B cell (primary cell): ENCODE measurements around the gene CASKIN2. TPM values are rescaled to one million over a fixed set of nuclear protein-coding genes. Genes with fewer than 3 reads are reported as not detected.
A peak's percentile ranks its signal among the peaks of the same experiment; 100 is the strongest.

Source experiments
- ATAC-seq: fragments of 200-7000 bp; cut with Tn5 transposase; one replicate; pipeline ENCODE4 v1.10.0; 2021; ENCODE audit warnings: low read depth, mild to moderate bottlenecking, moderate number of reproducible peaks, moderate library complexity
- CTCF ChIA-PET: fragments of 350-600 bp; sonication (Branson Sonifier 250); formaldehyde crosslinking; loops from one replicate; lab custom pipeline; 2021; ENCODE audit warnings: antibody characterized with exemption, inconsistent platforms; lab: Charles Lee
- POLR2A ChIA-PET: fragments of 350-600 bp; sonication (Branson Sonifier 250); formaldehyde crosslinking; loops from one replicate; lab custom pipeline; 2021; ENCODE audit warnings: antibody characterized with exemption; lab: Charles Lee
- DNase-seq: peaks from one replicate; pipeline ENCODE4 v3.0.0; 2013
- H2AFZ ChIP-seq: 2 replicates; pipeline ENCODE4 v1.6.1; 2012; ENCODE audit warnings: mild to moderate bottlenecking, low read depth, low read length; ENCODE audit not compliant: insufficient read depth, poor library complexity, severe bottlenecking
- H3K27ac ChIP-seq, 2 donors: 1 replicate in 1 of 2; 2 replicates in 1 of 2; pipeline ENCODE4 v1.5.1; 2012 to 2013; ENCODE audit warnings: low read length in 2 of 2, mild to moderate bottlenecking in 2 of 2, moderate library complexity in 1 of 2
- H3K27me3 ChIP-seq, 4 experiments: fragments of 200-600 bp in 1 of 4; sonication (generic) in 1 of 4; replicated peaks in 1 of 4; 1 replicate in 2 of 4; 2 replicates in 2 of 4; pipeline versions ENCODE4 v1.6.1 to v1.7.0; 2013 to 2016; ENCODE audit warnings: low read length in 3 of 4, mild to moderate bottlenecking in 2 of 4, mixed read lengths in 1 of 4, moderate library complexity in 1 of 4; ENCODE audit not compliant: insufficient read depth in 4 of 4, control insufficient read depth in 3 of 4; ENCODE audit errors: control extremely low read depth in 1 of 4
- H3K36me3 ChIP-seq, 2 experiments: replicated peaks in 1 of 2; 1 replicate in 1 of 2; 2 replicates in 1 of 2; pipeline versions ENCODE4 v1.6.1 to v1.7.1; 2013; ENCODE audit warnings: low read length in 1 of 2; ENCODE audit not compliant: insufficient read depth in 2 of 2, control insufficient read depth in 1 of 2; ENCODE audit errors: control extremely low read depth in 1 of 2, extremely low read depth in 1 of 2
- H3K4me1 ChIP-seq, 2 donors: fragments of 200-600 bp in 1 of 2; sonication (generic) in 1 of 2; 1 replicate in 1 of 2; 2 replicates in 1 of 2; pipeline versions ENCODE4 v1.5.1 to v1.6.1; 2013 to 2017; ENCODE audit warnings: low read length in 2 of 2; ENCODE audit not compliant: control insufficient read depth in 2 of 2, insufficient read depth in 2 of 2
- H3K4me2 ChIP-seq: replicated peaks from 2 replicates; pipeline ENCODE3; 2012; ENCODE audit warnings: mild to moderate bottlenecking, low read depth, low read length; ENCODE audit not compliant: poor library complexity, severe bottlenecking
- H3K4me3 ChIP-seq, 5 experiments: fragments of 200-600 bp in 1 of 5; sonication (generic) in 1 of 5; 1 replicate in 3 of 5; 2 replicates in 2 of 5; pipeline versions ENCODE4 v1.5.1 to v1.7.0; 2011 to 2016; ENCODE audit warnings: low read length in 4 of 5, mild to moderate bottlenecking in 4 of 5, low read depth in 2 of 5, control low read depth in 1 of 5, moderate library complexity in 1 of 5; ENCODE audit not compliant: insufficient read depth in 1 of 5; ENCODE audit errors: control extremely low read depth in 1 of 5, extremely low read depth in 1 of 5
- H3K79me2 ChIP-seq: fragments of 200-600 bp; sonication (generic); one replicate; pipeline ENCODE4 v1.6.0; 2016; ENCODE audit warnings: low read length; ENCODE audit not compliant: control insufficient read depth, insufficient read depth
- H3K9ac ChIP-seq: fragments of 200-600 bp; sonication (generic); 2 replicates; pipeline ENCODE4 v1.6.1; 2017; ENCODE audit warnings: mild to moderate bottlenecking, low read length, moderate library complexity
- H3K9me3 ChIP-seq, 3 donors: one replicate each; pipeline versions ENCODE4 v1.6.1 to v1.7.1; 2013; ENCODE audit warnings: low read length in 2 of 3; ENCODE audit not compliant: control insufficient read depth in 2 of 3, insufficient read depth in 1 of 3; ENCODE audit errors: control extremely low read depth in 1 of 3
- H4K20me1 ChIP-seq: 2 replicates; pipeline ENCODE4 v1.6.0; 2012; ENCODE audit warnings: mild to moderate bottlenecking, low read length; ENCODE audit not compliant: insufficient read depth, control insufficient read depth, poor library complexity, severe bottlenecking
- H3K27ac Mint-ChIP-seq: one replicate; pipeline ENCODE4 v1.8.0; 2021; ENCODE audit warnings: mixed read lengths
- H3K27me3 Mint-ChIP-seq: one replicate; pipeline ENCODE4 v1.8.0; 2021; ENCODE audit warnings: mixed read lengths
- H3K4me1 Mint-ChIP-seq: one replicate; pipeline ENCODE4 v1.8.0; 2021; ENCODE audit warnings: mixed read lengths
- H3K4me3 Mint-ChIP-seq: one replicate; pipeline ENCODE4 v1.8.0; 2021; ENCODE audit warnings: mixed read lengths
- H3K9me3 Mint-ChIP-seq: one replicate; pipeline ENCODE4 v1.8.0; 2022; ENCODE audit warnings: mixed read lengths; ENCODE audit not compliant: insufficient read depth
- CTCF ChIP-seq: fragments of 200-600 bp; IDR thresholded peaks from one replicate; pipeline ENCODE4 v1.8.0; 2022; ENCODE audit warnings: antibody characterized with exemption, mild to moderate bottlenecking
- EZH2 ChIP-seq: IDR thresholded peaks from 2 replicates; pipeline ENCODE4 v1.6.1; 2012; ENCODE audit warnings: borderline replicate concordance, low read depth, mild to moderate bottlenecking, moderate library complexity, low read length; ENCODE audit not compliant: insufficient read depth, poor library complexity, severe bottlenecking
- WGBS: methylation state at CpG from one replicate; pipeline ENCODE4 v1.1.5; 2013; ENCODE audit warnings: missing lambda C conversion rate; ENCODE audit not compliant: insufficient coverage; 5-methylcytosine and 5-hydroxymethylcytosine counted together
- intact Hi-C: fragments of 100-400 bp; cut with micrococcal nuclease; formaldehyde crosslinking; loops from one replicate; pipeline ENCODE4 v1.10.0; 2022
- polyA plus RNA-seq: library from polyadenylated mRNA; depleted of rRNA; stranded (reverse); fragments of >200 nt; gene quantifications from 2 replicates; pipeline ENCODE4 v1.2.3, GENCODE V29; 2012
- total RNA-seq, 2 donors: library from RNA; stranded (reverse); fragments of 120-200 nt in 1 of 2; gene quantifications; 1 replicate in 1 of 2; 2 replicates in 1 of 2; pipeline versions ENCODE4 v1.2.3 to v1.2.4, GENCODE V29; 2013 to 2022

Gene CASKIN2
- total and polyA plus RNA-seq, 2 donors (not counting 1 experiment from before 2014, with no cell fraction given): 0.37 to 1.00 TPM

DNA sequence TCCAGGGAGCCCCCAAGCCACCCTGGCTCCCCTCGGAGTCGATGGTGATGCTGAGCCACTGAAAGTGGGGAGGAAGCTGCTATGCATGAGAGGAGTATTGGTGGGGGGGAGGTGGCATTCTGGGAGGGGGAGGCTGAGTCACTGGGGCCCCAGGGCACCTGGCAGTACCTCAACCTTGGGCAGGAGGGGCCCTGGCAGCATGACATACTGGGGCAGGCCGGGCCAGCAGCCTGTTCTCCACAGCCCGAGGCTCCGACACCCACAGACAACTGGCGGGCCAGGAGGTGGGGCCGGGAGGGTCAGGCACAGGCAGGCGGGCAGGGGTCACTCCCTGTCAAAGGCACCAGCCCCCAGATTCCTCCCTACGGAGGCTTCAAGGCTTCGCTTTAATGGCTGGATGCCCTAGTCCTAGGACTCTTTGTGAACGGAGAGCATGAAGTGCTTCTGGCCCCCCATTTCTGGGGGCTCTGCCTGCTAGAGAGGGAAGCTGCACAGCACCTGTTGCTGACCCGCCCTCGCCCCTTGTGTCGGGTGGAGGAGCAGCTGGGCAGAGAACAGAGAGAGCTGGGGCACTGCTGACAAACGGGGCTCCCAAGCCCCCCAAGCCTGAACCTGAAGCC, 928 bp downstream of the CASKIN2 start:
- intact Hi-C loops: loop anchor here (2.0 to 10.0 kb wide), 2 partner anchors 88 to 250 kb away; partner anchors contain the start of gene GALK1
- no peak for DNase-seq
- Histone ChIP-seq H3K4me2 (peak overlapping the region; percentile 100), H3K27ac (no peak overlapping the region), H3K36me3 (no peaks in the 10 kb centered on the region), H3K9ac (no peak overlapping the region), H3K4me3 (no peak overlapping the region), H3K27me3 (no peaks in the 10 kb centered on the region), H3K9me3 (no peaks in the 10 kb centered on the region), H3K79me2 (peaks cover 11% of the 10 kb centered on the region), H3K4me1 (peaks cover 26 to 39% of the 10 kb centered on the region in 2 donors), H2AFZ (peak overlapping the region; percentile 87), H4K20me1 (peaks cover 10% of the 10 kb centered on the region)
- WGBS: 60% methylated on average over 13 of the region's 15 CpGs
- Mint-ChIP-seq H3K4me3 (peak overlapping the region; percentile 59), H3K9me3 (no peaks in the 10 kb centered on the region), H3K27me3 (no peaks in the 10 kb centered on the region), H3K27ac (no peak overlapping the region), H3K4me1 (peaks cover 19% of the 10 kb centered on the region)
- no peak for TF ChIP-seq CTCF
- TF ChIP-seq EZH2: no peak
- ATAC-seq: no peak
- CTCF ChIA-PET: interaction anchor here (0.7 to 1.3 kb wide), 4 partner anchors 10 to 224 kb away, joined by 3 to 4 read pairs (median 4); partner anchors contain the start of gene LLGL2
- POLR2A ChIA-PET: interaction anchor here (0.5 to 0.6 kb wide), 2 partner anchors 75 to 86 kb away, joined by 3 to 5 read pairs; no protein-coding TSS in a partner anchor

DNA sequence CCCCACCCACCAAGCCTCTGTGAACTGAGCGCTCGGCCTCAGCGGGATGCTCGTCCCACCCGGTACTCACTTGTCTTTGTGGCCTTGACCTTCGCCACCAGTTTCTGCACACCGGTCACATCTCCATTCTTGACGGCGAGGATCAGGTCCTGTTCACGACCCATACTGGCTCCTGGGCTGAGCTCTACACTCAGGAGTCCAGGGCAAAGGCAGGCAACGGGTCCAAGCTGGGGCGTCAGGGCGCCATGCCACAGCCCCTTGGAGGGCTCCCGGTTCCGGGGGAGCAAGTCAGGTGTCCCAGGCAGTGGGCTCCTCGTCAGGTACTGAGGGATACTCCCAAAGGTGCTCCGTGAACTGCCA, 1.7 kb downstream of the CASKIN2 start:
- Histone ChIP-seq H3K9me3 (no peaks in the 10 kb centered on the region), H3K4me3 (no peak overlapping the region), H3K79me2 (peaks cover 5% of the 10 kb centered on the region), H3K9ac (no peak overlapping the region), H3K27me3 (no peaks in the 10 kb centered on the region), H3K4me1 (peaks cover 22 to 34% of the 10 kb centered on the region in 2 donors), H3K4me2 (no peak overlapping the region), H4K20me1 (peaks cover 10% of the 10 kb centered on the region), H2AFZ (no peak overlapping the region), H3K27ac (no peak overlapping the region), H3K36me3 (no peaks in the 10 kb centered on the region)
- intact Hi-C loops: loop anchor here (10.0 kb wide), 1 partner anchor 251 kb away; the partner anchor contains the start of gene GALK1
- H3K27me3 Mint-ChIP-seq: no peaks in the 10 kb centered on the region
- no peaks in the 10 kb centered on the region for H3K9me3 Mint-ChIP-seq
- ChIA-PET POLR2A (interaction anchor here (0.6 kb wide), 1 partner anchor 87 kb away, joined by 3 read pairs; no protein-coding TSS in a partner anchor), CTCF (interaction anchor here (0.7 to 1.3 kb wide), 2 partner anchors 10 to 12 kb away, joined by 4 read pairs; partner anchors contain the start of gene LLGL2)
- TF ChIP-seq CTCF: no peak
- no peak for TF ChIP-seq EZH2
- WGBS: 96% methylated on average over 17 of the region's 17 CpGs
- H3K4me3 Mint-ChIP-seq: peak overlapping the region; percentile 59
- peak overlapping the region; percentile 15 for H3K27ac Mint-ChIP-seq
- ATAC-seq (no peak), DNase-seq (no peak)
- peaks cover 17% of the 10 kb centered on the region for H3K4me1 Mint-ChIP-seq
